ENCODE data around the gene RBFA.
"Not testable (repeated sequence)": the region's sequence is repeated elsewhere in the genome, so short reads cannot be mapped to it uniquely, and the experiment has no call there.

GRCh38 chr18:79999701-80000100 is 34.5 kb upstream of the RBFA start:
- not testable (repeated sequence) for TF ChIP-seq EZH2 (IDR thresholded peaks at IDR 0.05; ENCODE audit: borderline replicate concordance, low read length)
- TF ChIP-seq, protein P1, sequence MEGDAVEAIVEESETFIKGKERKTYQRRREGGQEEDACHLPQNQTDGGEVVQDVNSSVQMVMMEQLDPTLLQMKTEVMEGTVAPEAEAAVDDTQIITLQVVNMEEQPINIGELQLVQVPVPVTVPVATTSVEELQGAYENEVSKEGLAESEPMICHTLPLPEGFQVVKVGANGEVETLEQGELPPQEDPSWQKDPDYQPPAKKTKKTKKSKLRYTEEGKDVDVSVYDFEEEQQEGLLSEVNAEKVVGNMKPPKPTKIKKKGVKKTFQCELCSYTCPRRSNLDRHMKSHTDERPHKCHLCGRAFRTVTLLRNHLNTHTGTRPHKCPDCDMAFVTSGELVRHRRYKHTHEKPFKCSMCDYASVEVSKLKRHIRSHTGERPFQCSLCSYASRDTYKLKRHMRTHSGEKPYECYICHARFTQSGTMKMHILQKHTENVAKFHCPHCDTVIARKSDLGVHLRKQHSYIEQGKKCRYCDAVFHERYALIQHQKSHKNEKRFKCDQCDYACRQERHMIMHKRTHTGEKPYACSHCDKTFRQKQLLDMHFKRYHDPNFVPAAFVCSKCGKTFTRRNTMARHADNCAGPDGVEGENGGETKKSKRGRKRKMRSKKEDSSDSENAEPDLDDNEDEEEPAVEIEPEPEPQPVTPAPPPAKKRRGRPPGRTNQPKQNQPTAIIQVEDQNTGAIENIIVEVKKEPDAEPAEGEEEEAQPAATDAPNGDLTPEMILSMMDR (conservative IDR thresholded peaks at IDR 0.05 in 1 of 2, IDR thresholded peaks at IDR 0.05 in 1 of 2; ENCODE audit: extremely low read depth in 1 of 2, insufficient read depth in 1 of 2, low read depth in 1 of 2, low read length in 2 of 2): not testable (repeated sequence)

All from mammary epithelial cell (primary cell).